Tibial artery (tissue), 4 donors: ENCODE measurements around the gene AP2A1.

Experiments
- DNase-seq, 2 donors: peaks; one replicate each; pipeline ENCODE4 v3.0.0-alpha.2; 2019
- H3K27ac ChIP-seq, 2 donors: fragments of 200-600 bp; sonication (generic) in 1 of 2; 1 replicate in 1 of 2; 2 replicates in 1 of 2; pipeline ENCODE4 v1.5.1; 2018 to 2019; ENCODE audit warnings: mild to moderate bottlenecking in 1 of 2
- H3K27me3 ChIP-seq, 2 donors: fragments of 200-600 bp; sonication (generic) in 1 of 2; one replicate each; pipeline versions ENCODE4 v1.5.1 to v1.6.0; 2016 to 2019
- H3K36me3 ChIP-seq, 3 donors: fragments of 200-600 bp; sonication (generic) in 2 of 3; one replicate each; pipeline ENCODE4 v1.5.1; 2016 to 2019; ENCODE audit warnings: mild to moderate bottlenecking in 2 of 3
- H3K4me1 ChIP-seq, 4 donors: fragments of 200-600 bp; sonication (generic) in 2 of 4; 1 replicate in 3 of 4; 2 replicates in 1 of 4; pipeline ENCODE4 v1.5.1; 2016 to 2019
- H3K4me3 ChIP-seq, 2 donors: fragments of 200-600 bp; sonication (generic) in 1 of 2; 1 replicate in 1 of 2; 2 replicates in 1 of 2; pipeline ENCODE4 v1.5.1; 2018 to 2019; ENCODE audit warnings: mild to moderate bottlenecking in 2 of 2
- H3K9me3 ChIP-seq, 3 donors: fragments of 200-600 bp; sonication (generic) in 1 of 3; one replicate each; pipeline ENCODE4 v1.5.1; 2016 to 2019
- intact Hi-C: fragments of 100-400 bp; cut with DNase I; formaldehyde crosslinking; loops from one replicate; pipeline ENCODE4 v1.15.0; 2023; ENCODE audit warnings: low total_unique reads
- TF ChIP-seq, protein P1 (sequence below), 2 experiments: fragments of 200-600 bp in 1 of 2; fragments of 450-650 bp in 1 of 2; IDR thresholded peaks; one replicate each; pipeline ENCODE4 v1.5.1; 2017 to 2019; ENCODE audit warnings: antibody characterized with exemption in 2 of 2, mild to moderate bottlenecking in 1 of 2, moderate library complexity in 1 of 2

Gene AP2A1

DNA sequence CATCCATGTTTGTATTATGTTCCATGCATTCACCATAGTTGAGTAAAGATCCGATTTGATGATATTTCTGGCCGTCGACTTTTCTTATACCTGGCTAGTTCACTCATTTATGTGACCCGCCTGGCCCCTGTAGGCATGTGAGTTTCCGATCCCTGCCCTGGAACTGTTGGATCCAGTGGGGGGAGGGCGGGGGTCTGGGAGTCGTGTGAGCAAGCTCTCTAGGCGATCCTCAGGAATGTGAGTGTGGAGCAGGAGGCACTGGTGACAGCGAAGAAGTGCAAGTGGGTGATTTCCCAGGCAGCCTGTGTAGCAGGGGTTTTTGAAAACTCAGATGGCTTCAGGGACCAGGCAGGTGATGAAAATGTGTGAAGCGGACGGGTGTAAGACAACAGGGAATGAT, 73.5 kb downstream of the AP2A1 start:
- Histone ChIP-seq H3K4me3 (no peak overlapping the region), H3K4me1 (no peaks in the 10 kb centered on the region), H3K9me3 (no peaks in the 10 kb centered on the region), H3K27me3 (no peaks in the 10 kb centered on the region), H3K27ac (no peak overlapping the region), H3K36me3 (peaks cover 40 to 57% (median 48%) of the 10 kb centered on the region in 3 donors)
- intact Hi-C loops = no loop called here
- DNase-seq = no peak
- TF ChIP-seq, protein P1, sequence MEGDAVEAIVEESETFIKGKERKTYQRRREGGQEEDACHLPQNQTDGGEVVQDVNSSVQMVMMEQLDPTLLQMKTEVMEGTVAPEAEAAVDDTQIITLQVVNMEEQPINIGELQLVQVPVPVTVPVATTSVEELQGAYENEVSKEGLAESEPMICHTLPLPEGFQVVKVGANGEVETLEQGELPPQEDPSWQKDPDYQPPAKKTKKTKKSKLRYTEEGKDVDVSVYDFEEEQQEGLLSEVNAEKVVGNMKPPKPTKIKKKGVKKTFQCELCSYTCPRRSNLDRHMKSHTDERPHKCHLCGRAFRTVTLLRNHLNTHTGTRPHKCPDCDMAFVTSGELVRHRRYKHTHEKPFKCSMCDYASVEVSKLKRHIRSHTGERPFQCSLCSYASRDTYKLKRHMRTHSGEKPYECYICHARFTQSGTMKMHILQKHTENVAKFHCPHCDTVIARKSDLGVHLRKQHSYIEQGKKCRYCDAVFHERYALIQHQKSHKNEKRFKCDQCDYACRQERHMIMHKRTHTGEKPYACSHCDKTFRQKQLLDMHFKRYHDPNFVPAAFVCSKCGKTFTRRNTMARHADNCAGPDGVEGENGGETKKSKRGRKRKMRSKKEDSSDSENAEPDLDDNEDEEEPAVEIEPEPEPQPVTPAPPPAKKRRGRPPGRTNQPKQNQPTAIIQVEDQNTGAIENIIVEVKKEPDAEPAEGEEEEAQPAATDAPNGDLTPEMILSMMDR (IDR thresholded peaks at IDR 0.05) = no peak

DNA sequence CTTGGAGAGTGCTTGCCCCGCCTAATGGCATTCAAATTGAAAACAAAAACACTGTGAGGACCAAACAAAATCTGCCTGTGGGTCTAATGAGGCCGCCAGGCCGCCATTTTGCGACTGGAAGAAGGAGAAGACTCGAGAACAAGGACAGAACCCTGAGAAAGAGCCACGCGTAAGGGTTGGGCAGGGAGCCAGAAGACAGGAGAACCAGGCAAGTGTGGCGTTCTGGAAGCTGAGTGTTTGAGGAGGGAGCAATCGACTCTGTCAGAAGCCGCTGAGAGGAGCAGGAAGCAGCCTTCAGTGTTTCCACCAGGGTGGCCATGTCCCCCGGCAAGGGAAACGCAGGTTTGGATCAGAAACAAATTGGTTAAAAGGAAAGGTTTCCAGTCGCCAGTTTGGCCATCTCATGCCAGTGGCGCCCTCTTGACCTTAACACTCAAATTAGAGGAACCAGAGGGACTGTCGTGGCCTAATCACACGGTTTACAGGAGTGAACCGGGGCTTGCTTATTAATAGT, 74.0 kb downstream of the AP2A1 start:
- no peak overlapping the region for H3K4me3 ChIP-seq
- DNase-seq = no peak
- intact Hi-C loops = no loop called here
- no peaks in the 10 kb centered on the region for H3K27me3 ChIP-seq
- TF ChIP-seq, protein P1 (IDR thresholded peaks at IDR 0.05) = no peak
- no peak overlapping the region for H3K27ac ChIP-seq
- H3K36me3 ChIP-seq = peaks cover 37 to 52% (median 43%) of the 10 kb centered on the region in 3 donors
- no peaks in the 10 kb centered on the region for H3K4me1 ChIP-seq
- H3K9me3 ChIP-seq = no peaks in the 10 kb centered on the region

DNA sequence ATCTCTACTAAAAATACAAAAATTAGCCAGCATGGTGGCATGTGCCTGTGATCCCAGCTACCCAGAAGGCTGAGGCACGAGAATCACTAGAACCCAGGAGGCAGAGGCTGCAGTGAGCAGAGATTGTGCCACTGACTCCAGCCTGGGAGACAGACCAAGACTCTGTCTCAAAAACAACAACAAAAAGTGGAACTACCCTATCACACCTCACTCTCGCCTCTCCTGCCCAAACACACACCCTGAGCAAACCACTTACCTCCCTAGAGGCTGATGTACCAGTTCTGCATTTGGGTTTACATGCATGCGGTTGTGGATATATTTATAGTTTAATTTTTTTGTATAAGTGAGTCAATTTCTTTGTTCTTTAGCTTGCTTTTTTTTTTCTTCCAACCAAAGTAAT, 76.5 kb downstream of the AP2A1 start:
- no peak overlapping the region for H3K27ac ChIP-seq
- H3K4me3 ChIP-seq = no peak overlapping the region
- no peaks in the 10 kb centered on the region for H3K4me1 ChIP-seq
- DNase-seq = no peak
- intact Hi-C loops = no loop called here
- no peaks in the 10 kb centered on the region for H3K27me3 ChIP-seq
- peaks cover 17 to 27% (median 19%) of the 10 kb centered on the region in 3 donors for H3K36me3 ChIP-seq
- TF ChIP-seq, protein P1 (IDR thresholded peaks at IDR 0.05) = no peak
- no peaks in the 10 kb centered on the region for H3K9me3 ChIP-seq

DNA sequence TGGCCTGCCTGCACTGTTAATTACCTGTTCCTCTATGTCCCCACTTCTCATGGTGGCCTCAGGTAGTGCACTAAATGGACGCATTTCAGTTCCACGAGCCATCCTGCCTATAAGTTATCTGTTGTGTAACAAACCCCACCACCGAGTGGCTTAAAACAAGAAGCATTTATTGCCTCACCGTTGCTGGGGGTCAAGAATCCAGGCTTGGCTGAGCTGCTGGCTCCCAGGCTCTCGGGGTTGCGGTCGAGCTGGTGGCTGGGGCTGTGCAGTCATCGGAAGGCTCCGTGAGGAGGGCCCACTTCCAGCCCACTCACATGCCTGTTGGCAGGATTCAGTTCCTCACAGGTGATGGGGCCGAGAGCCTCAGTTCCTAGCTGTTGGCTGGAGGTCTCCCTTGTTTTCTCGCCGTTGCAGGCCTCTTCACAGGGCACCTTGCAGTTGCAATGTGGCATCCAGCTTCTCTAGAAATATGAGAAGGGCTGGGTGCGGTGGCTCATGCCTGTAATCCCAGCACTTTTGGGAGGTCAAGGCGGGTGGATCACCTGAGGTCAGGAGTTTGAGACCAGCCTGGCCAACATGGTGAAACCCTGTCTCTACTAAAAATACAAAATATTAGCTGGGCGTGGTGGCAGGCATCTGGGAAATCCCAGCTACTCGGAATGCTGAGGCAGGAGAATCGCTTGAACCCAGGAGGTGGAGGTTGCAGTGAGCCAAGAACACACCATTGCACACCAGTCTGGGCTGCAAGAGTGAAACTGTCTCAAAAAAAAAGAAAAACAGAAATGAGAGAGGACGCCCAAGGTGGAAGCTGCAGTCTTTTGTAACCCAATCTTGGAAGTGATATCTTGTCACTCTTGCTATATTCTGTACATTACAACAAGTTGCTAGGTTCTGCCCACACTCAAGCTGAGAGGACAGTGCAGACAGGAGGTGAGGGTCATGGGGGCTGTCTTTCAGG, 77.6 kb downstream of the AP2A1 start:
- H3K4me3 ChIP-seq = no peak overlapping the region
- intact Hi-C loops = no loop called here
- H3K9me3 ChIP-seq = no peaks in the 10 kb centered on the region
- DNase-seq = no peak
- H3K27me3 ChIP-seq = no peaks in the 10 kb centered on the region
- TF ChIP-seq, protein P1 (IDR thresholded peaks at IDR 0.05) = no peak
- H3K36me3 ChIP-seq = peaks cover 6 to 16% (median 9%) of the 10 kb centered on the region in 3 donors
- no peak overlapping the region for H3K27ac ChIP-seq
- H3K4me1 ChIP-seq = no peaks in the 10 kb centered on the region

DNA sequence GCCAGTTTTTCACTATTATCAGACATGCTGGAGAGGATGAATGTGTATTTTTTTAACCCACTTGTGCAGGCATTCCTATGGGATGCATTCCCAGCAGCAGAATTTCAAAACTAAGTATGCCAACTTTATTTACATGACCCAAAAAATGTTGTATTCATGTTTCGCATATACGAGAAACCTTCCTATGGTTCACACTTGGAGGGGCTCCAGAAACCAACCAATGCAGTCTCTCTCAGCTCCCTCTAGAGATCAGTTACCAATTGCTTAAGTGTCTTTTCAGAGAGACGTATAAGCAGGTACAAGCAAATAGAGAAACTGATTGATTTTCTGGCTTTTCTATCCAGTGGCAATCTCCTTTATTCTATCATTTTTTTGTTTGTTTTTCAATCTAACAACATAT, 78.6 kb downstream of the AP2A1 start:
- Histone ChIP-seq H3K4me1 (peaks cover 0 to 7% (median 5%) of the 10 kb centered on the region in 4 donors), H3K36me3 (peaks cover 0 to 9% (median 5%) of the 10 kb centered on the region in 3 donors), H3K27me3 (no peaks in the 10 kb centered on the region), H3K9me3 (no peaks in the 10 kb centered on the region), H3K4me3 (no peak overlapping the region), H3K27ac (no peak overlapping the region)
- intact Hi-C loops = no loop called here
- DNase-seq = no peak
- TF ChIP-seq, protein P1 (IDR thresholded peaks at IDR 0.05) = no peak
